LNCaP clone FGC (cell line): ENCODE measurements around the gene SMARCA4.

ENCODE experiments used
- DNase-seq: peaks from one replicate; pipeline ENCODE4 v3.0.0-alpha.2; 2011; ENCODE audit warnings: low read depth
- H3K4me3 ChIP-seq: 2 replicates; pipeline ENCODE4 v1.5.1; 2011; ENCODE audit warnings: mild to moderate bottlenecking, low read depth, low read length, control low read depth
- TF ChIP-seq, protein P1 (sequence below): IDR thresholded peaks from 2 replicates; pipeline ENCODE4 v1.5.1; 2012; ENCODE audit warnings: mild to moderate bottlenecking; ENCODE audit not compliant: control insufficient read depth, insufficient read depth; ENCODE audit errors: extremely low read depth

Gene SMARCA4

DNA sequence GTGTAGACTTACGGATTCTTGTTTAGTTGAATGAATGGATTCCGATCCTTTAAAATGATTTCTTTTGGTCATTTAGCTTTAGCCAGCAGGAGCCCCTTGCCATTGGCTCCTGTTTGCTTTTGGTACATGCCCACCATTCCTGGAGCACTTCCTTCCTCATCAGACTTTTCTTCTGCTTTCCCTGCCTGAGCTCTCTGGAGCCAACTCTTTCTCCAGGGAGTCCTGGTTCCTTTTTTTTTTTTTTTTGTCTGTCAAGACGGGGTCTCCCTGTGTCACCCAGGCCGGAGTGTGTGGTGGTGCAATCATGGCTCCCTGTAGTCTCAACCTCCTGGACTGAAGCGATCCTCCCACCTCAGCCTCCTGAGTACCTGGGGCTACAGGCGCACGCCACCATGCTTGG, 37.8 kb downstream of the SMARCA4 start:
- DNase-seq = no peak
- TF ChIP-seq, protein P1, sequence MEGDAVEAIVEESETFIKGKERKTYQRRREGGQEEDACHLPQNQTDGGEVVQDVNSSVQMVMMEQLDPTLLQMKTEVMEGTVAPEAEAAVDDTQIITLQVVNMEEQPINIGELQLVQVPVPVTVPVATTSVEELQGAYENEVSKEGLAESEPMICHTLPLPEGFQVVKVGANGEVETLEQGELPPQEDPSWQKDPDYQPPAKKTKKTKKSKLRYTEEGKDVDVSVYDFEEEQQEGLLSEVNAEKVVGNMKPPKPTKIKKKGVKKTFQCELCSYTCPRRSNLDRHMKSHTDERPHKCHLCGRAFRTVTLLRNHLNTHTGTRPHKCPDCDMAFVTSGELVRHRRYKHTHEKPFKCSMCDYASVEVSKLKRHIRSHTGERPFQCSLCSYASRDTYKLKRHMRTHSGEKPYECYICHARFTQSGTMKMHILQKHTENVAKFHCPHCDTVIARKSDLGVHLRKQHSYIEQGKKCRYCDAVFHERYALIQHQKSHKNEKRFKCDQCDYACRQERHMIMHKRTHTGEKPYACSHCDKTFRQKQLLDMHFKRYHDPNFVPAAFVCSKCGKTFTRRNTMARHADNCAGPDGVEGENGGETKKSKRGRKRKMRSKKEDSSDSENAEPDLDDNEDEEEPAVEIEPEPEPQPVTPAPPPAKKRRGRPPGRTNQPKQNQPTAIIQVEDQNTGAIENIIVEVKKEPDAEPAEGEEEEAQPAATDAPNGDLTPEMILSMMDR = no peak
- no peak overlapping the region for H3K4me3 ChIP-seq

DNA sequence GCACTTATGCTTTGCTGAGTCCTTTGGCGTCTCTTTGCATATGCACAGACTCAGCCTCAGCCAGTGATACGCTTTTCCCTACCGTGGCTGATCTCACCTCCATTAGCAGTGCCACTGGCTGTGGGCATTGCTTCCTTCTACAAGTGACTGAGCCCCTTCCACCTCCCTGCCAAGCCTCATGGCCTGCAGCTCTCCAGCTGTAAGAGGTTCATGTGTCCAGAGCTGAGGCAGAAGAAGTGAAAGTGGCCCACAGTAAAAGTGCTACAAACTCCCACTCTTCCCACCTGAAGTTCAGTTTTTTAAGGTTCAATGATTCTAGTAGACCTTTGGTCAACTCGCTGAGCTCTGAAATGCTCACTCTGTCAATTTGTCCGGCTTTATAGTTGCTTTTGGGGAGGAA, 44.7 kb downstream of the SMARCA4 start:
- DNase-seq = no peak
- TF ChIP-seq, protein P1 = no peak
- no peak overlapping the region for H3K4me3 ChIP-seq

DNA sequence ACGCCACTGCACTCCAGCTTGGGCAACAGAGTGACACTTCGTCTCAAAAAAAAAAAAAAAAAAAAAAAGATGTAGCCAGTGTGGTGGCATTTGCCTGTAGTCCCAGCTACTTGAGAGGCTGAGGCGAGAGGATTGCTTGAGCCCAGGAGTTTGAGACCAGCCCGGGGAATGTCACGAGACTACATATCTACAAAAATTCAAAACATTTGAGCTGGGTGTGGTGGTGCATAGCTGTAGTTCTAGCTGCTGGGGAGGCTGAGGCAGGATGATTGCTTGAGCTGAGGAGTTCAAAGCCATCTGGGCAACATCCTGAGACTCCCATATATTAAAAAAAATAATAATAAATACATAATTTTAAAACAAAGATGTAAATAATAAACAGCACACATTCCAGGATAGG, 46.6 kb downstream of the SMARCA4 start:
- H3K4me3 ChIP-seq = no peak overlapping the region
- DNase-seq = no peak
- TF ChIP-seq, protein P1 = no peak

DNA sequence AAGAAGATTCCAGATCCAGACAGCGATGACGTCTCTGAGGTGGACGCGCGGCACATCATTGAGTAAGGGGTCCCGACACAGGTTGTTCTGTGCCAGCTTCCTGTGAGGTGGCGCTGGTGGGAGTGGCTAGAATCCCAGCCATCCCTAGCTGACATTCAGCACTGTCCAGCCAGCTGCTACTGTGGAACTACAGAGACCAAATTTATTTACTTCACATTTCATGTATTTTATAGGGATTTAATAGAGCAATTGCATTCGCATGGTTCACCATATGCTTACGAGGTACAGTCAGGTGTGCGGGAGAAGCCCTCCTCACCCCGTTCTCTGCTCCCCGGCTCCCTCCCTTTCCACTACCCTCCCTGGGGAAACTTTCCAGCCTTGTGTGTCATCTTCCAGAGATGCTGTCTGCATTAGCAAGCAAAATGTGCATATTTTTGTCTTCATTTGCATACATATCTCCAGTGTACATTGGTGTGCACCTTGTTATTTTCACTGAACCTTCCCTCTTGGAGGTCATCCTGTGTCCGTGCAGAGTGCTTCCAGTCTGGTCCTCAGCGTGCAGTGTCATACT, 47.2 kb downstream of the SMARCA4 start:
- DNase-seq = no peak
- TF ChIP-seq, protein P1 = no peak
- H3K4me3 ChIP-seq = no peak overlapping the region

DNA sequence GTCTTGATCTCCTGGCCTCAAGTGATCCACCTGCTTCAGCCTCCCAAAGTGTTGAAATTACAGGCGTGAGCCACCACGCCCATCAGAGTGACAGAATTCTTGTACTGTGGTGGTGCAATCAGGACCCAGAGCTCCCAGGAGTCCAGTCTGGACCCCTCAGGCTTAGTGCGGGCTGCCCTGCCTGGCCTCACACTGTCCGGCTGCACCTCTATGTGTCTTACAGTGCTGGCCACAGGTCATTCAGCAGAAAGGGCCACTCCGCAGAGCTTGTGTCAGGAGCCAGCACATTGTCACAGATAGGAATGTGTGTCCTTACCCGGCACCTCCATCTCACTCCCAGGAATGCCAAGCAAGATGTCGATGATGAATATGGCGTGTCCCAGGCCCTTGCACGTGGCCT, 49.2 kb downstream of the SMARCA4 start:
- H3K4me3 ChIP-seq = no peak overlapping the region
- no peak for DNase-seq
- TF ChIP-seq, protein P1 = no peak

DNA sequence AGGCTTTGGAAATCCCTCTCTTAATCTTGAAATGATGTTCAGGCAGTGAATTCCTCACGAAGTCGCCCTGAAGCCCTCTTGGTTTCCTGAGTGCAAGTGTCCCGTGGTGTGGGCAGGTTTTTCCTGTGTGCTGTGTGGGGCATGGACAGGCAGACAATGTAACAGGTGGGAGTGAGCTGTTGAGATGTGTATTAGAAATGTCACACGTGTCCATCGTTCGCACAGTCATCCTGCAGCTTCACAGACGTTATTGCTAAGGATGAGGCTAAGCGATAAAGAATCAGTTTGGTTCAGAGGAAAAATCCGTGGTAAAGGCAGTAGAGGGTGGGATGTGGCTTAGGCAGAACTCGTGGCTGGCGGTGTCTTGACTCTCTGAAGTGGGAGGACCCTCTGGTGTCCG, 51.7 kb downstream of the SMARCA4 start:
- H3K4me3 ChIP-seq = no peak overlapping the region
- no peak for DNase-seq
- TF ChIP-seq, protein P1 = no peak

DNA sequence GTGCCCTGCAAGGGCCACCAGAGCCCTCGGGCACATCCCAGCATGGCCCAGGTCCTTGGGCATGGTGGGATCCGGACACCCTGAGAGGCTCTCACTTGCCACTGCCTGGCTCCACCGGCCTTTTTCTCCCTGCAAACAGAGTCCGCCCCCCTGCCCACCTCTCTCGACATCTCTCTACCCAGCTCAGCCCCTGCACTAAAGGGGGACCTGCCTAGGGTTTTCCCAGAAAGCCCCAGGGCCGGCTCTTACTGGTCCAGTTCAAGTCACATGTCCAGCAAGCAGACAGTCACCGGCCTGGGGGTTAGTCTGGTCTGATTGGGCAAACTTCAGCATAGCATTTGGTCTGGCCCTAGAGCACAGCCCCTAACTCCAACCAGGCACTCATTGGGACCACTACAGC, 52.9 kb downstream of the SMARCA4 start:
- TF ChIP-seq, protein P1 = no peak
- DNase-seq = no peak
- H3K4me3 ChIP-seq = no peak overlapping the region
